Kidney glomerular epithelial cell (primary cell): ENCODE results near the gene INF2.

Experiments used
- DNase-seq: peaks from one replicate; lab custom pipeline; 2025; lab: John Stamatoyannopoulos, UW

The INF2 gene

DNA sequence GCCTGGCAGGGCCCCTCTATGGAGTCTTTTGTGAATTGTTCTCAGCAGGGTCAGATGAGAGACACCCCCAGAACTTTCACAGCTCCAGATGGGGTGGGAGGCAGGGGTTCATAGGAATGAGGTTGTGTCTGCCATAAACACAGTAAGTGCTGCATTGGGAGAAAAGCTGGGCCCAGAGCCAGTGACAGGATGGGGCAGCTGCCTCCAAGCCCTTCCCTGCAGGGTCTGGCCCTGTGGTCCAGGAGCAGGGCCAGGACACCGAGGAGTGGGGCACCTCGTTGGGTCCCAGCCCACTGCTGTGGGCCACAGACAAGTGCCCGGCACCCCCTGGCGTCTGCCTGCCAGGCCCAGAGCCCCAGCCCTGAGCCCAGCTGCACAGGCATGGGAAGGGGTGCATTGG lies 13.3 kb downstream of the INF2 start:
- DNase-seq = no peak

GRCh38 chr14:104703269-104703668 lies 13.9 kb downstream of the INF2 start:
- DNase-seq = no peak

DNA sequence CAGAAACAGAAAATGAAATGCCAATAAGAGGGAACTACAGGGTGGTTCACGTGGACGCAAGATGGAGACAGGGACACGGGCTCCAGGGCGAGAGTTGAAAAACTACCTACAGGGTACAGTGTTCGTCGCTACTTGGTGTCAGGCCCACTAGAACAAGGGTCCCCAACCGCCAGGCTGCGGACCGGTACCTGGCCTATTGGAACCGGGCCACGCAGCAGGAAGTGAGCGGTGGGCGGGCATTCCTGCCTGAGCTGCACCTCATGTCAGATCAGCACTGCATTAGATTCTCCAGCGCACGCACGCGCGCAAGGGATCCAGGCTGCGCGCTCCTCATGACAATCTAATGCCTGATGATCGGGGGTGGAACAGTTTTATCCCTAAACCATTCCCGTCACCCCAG lies 14.8 kb downstream of the INF2 start:
- DNase-seq = no peak

- DNase-seq = no peak
These were observed 16.1 kb downstream of the INF2 start for GRCh38 chr14:104705340-104706047.

DNA sequence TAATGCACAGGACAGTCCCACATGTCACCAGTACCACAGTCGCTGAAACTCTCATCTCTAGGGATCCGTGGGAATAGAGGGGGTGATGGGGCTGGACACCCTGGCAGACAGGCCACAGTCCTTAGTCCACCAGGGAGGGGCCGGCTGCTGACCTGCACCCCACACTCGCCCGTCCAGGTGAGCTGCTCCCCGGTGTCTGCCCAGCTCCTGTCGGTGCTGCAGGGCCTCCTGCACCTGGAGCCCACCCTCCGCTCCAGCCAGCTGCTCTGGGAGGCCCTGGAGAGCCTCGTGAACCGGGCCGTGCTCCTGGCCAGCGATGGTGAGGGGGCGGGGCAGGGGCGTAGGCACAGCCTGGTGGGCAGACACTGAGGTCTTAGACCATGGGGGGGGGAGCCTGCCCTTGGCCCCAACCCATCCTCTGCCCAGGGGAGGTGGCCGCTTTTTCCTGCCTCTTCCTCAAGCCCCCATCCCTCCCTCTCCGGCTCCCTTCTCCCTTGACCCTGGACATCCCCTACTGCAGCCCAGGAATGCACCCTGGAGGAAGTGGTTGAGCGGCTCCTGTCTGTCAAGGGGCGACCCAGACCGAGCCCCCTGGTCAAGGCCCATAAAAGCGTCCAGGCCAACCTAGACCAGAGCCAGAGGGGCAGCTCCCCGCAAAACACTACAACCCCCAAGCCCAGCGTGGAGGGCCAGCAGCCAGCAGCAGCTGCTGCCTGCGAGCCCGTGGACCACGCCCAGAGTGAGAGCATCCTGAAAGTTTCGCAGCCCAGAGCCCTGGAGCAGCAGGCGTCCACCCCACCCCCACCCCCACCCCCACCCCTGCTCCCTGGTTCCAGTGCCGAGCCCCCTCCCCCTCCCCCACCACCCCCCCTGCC lies 17.6 kb downstream of the INF2 start:
- DNase-seq = no peak

- no peak for DNase-seq
These were observed 18.5 kb downstream of the INF2 start for GRCh38 chr14:104707608-104708595.

- peak; percentile 12 for DNase-seq
These were observed 19.3 kb downstream of the INF2 start for GRCh38 chr14:104708606-104709268.

DNA sequence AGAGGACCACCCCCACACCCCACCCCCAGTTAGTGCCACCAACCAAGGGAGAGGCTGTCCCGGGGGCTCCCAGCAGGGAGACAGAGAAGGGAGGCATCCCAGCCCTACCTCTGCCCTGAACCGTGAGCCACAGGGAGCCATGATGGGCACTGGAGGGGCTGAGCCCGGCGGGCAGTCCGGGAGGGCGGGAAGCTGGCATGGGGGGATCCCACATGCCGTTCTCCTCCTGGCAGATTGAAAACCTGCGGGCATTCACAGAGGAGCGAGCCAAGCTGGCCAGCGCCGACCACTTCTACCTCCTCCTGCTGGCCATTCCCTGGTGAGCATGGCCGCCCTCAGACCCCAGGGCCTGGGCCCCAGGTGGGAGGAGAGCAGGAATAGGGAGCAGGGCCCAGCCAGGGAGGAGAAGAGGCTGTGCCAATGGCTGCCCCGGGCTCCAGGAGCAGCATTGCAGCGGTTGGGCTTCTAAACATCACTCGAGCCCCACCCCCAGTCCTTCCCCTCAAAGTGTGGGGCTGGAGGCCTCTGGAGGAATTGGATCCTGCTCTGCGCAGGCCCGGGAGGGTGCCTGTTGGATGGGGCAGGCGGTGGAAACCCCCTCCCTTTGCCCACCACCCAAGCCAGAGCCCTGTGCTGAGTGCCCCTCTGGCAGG lies 20.1 kb downstream of the INF2 start:
- no peak for DNase-seq

- no peak for DNase-seq
These were observed 20.8 kb downstream of the INF2 start for GRCh38 chr14:104710071-104710735.

GRCh38 chr14:104712881-104713734 lies 23.7 kb downstream of the INF2 start:
- no peak for DNase-seq

DNA sequence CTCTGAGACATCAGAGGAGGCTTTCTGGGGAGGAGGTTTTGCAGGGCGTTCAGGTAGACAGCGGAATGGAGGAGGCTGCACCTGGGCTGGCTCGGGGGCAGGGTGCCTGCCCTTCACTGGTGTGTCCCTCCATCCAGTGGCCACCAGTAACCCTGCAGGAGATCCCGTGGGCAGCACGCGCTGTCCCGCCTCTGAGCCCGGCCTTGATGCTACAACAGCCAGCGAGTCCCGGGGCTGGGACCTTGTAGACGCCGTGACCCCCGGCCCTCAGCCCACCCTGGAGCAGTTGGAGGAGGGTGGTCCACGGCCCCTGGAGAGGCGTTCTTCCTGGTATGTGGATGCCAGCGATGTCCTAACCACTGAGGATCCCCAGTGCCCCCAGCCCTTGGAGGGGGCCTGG lies 24.6 kb downstream of the INF2 start:
- no peak for DNase-seq

GRCh38 chr14:104714681-104715080 lies 25.3 kb downstream of the INF2 start:
- no peak for DNase-seq

- DNase-seq = no peak
These were observed 26.0 kb downstream of the INF2 start for GRCh38 chr14:104715416-104715815.

GRCh38 chr14:104715871-104716270 lies 26.5 kb downstream of the INF2 start:
- no peak for DNase-seq

DNA sequence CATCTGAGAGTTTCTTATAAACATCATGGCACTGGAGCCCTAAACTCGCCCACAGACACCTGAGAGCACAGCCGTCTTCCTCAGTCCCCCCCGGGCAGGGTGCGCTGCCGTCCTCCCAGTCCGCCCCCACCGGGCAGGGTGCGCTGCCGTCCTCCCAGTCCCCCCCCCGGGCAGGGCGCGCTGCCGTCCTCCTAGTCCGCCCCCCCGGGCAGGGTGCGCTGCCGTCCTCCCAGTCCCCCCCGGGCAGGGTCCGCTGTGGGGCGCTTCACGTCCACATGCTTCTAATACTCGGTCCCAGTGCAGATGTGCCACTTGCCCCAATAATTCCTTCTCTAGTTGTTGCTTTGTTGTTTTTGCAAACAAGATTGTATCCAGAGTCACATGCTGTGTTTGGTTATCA lies 27.7 kb downstream of the INF2 start:
- no peak for DNase-seq

GRCh38 chr14:104717646-104718045 lies 28.2 kb downstream of the INF2 start:
- no peak for DNase-seq

- DNase-seq = no peak
These were observed 28.7 kb downstream of the INF2 start for GRCh38 chr14:104718147-104718546.

DNA sequence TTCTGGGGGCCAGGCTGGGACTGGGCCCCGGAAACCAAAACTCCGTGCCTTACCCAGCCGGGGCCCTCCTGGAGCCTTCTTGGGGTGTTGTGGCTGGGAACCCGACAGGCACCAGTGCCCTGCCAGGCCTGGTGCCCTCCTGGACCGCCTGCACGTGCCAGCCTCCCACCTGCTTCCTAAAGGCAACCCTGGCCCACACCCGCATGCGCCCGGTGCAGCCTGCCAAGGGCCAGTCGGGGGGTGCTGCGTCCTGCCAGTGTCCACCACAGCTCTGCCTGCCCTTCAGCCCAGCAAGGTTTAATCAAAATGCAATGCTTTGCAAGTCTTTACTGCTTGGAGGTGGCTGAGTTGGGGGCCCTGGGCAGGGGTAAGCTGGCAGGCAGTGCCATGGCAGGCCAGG lies 29.5 kb downstream of the INF2 start:
- DNase-seq = no peak

DNA sequence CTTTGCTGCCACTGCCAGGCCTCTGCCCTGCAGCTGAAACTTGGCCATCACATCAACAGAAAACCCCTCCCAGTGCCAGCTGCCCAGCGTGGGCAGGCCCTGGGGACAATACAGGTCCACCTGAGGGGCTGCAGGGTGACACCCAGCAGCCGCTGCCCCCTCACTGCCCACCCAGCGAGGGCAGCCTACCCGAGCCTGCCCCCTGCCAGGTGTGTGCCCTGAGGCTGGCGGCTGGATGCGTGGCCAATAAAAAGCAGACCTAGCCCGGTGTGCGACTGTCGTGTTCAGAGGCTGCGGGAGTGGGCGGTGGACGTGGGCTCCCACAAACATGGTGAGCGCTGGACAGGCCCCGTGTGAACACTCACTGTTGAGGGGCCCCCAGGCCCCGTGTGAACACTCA lies 29.9 kb downstream of the INF2 start:
- DNase-seq = no peak
